Measurements from ENCODE around the gene GFRA4.

The GFRA4 gene

DNA sequence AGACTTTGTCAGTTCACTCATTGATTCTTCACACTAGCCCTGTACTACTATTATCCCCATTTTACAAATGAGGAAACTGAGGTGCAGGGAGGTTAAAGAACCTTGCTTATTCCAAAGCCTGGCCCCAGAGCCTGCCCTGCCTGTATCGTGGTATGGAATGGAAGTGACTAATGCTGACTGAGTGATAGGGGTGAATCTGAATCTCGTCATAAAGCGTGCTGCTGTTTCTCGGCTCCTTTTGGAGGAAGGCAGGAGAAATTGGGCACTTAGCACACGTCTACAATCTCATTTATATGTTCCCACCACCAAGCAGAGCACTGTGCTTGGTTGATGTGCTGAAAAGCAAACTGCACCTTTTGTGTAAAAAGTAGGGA lies 17.1 kb downstream of the GFRA4 start:
- no peak for TF ChIP-seq GATA2 (IDR thresholded peaks at IDR 0.05; ENCODE audit: low read depth, low read length)
- no peak for TF ChIP-seq GATA3 (IDR thresholded peaks at IDR 0.05; ENCODE audit: low read depth, low read length)

DNA sequence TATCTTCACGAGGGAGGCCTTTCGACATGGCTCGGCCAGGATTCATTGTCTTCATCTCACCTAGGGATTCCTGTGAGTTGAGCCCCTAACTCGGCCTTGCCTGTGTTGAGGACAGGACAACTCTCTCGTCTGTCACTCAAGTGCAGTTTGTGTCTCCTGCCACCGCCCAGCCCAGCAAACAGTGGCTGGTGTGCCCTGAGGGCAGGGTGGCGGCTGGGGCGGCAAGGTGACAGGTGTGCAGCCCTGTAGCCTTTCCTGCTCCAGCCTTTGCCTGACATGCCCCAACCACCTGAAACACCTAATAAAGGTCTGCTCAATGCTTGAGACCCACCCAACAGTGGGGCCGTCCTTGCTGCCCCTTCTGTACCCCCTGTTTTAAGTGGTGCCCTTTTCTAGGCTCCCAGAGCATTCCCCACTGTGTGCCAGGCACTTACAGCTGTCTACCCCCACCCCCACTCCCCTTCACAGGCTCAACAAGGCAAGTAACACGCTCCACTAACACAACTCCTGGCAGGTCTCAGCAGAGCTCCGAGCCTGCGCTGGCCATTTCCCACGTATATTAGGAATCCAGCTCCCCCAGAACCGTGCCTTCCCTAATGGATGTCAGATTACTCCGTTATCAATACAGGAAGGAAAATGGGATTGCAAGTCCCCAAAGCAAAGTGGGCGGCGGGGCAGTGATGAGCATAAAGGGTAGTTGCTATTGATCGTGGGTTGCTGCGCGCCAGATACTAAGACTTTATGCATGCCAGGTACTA lies 17.7 kb downstream of the GFRA4 start:
- TF ChIP-seq GATA2 (IDR thresholded peaks at IDR 0.05; ENCODE audit: low read depth, low read length): no peak
- no peak for TF ChIP-seq GATA3 (IDR thresholded peaks at IDR 0.05; ENCODE audit: low read depth, low read length)

DNA sequence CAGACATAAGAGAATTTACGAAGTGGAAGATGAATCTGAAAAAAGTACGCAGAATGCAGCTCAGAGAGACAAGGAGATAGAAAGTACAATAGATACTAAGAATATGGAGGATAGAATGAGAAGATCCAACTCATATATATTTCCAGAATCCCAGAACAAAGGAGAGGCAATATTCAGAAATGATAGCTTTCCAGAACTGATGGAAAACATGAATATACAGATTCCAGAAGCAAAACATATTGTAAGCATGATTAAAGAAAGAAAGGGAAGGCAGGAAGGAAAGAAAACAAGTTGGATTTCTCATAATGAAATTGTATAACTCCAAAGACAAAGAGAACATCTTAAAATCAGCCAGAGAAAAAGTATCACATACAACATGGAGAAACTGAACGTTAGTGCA lies 22.9 kb downstream of the GFRA4 start:
- TF ChIP-seq GATA2 (IDR thresholded peaks at IDR 0.05; ENCODE audit: low read depth, low read length): no peak
- TF ChIP-seq GATA3 (IDR thresholded peaks at IDR 0.05; ENCODE audit: low read depth, low read length): no peak

DNA sequence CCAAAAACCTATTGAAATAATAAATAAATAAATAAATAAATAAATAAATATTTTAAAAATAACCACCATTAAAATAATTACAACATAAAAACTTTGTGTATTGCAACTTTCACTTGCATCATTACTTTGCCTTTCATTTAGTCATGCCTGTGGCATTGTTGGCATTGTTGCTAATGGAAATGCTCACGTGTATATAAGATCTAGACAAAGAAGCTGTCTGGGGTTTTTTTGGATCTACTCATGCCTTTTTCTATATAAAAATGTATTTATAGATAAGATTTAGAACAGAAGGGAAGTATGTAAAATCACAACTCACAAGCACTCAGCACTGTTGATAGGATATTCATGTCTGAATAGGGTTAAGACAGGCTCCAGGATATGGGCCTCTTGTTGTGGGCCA lies 27.9 kb downstream of the GFRA4 start:
- no peak for TF ChIP-seq GATA2 (IDR thresholded peaks at IDR 0.05; ENCODE audit: low read depth, low read length)
- no peak for TF ChIP-seq GATA3 (IDR thresholded peaks at IDR 0.05; ENCODE audit: low read depth, low read length)

DNA sequence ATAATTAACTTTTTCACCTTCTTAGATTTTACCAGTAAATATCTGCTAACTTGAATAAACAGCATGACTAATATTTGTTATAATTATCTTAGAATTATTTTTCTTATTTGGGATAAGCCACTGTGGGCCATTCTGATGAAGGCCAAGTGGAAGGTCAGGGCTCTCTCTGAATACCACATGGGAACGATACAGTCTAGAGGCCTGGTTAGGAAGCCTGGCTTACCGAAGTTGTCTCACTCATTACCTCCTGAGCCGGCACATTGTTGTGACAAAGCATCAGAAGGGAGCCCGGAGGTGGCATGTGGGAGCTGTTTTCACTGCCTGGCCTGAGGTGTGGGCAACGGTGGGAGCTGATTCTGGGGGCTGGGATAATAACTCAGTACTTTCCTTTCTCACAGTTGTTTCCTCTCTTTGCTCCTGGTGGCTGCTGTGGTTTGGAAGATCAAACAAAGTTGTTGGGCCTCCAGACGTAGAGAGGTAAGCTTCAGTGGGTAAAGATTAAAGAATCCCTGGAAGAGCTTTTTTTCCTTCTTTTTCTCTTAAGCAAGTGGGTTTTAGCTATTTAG lies 29.2 kb downstream of the GFRA4 start:
- no peak for TF ChIP-seq GATA2 (IDR thresholded peaks at IDR 0.05; ENCODE audit: low read depth, low read length)
- TF ChIP-seq GATA3 (IDR thresholded peaks at IDR 0.05; ENCODE audit: low read depth, low read length): no peak

DNA sequence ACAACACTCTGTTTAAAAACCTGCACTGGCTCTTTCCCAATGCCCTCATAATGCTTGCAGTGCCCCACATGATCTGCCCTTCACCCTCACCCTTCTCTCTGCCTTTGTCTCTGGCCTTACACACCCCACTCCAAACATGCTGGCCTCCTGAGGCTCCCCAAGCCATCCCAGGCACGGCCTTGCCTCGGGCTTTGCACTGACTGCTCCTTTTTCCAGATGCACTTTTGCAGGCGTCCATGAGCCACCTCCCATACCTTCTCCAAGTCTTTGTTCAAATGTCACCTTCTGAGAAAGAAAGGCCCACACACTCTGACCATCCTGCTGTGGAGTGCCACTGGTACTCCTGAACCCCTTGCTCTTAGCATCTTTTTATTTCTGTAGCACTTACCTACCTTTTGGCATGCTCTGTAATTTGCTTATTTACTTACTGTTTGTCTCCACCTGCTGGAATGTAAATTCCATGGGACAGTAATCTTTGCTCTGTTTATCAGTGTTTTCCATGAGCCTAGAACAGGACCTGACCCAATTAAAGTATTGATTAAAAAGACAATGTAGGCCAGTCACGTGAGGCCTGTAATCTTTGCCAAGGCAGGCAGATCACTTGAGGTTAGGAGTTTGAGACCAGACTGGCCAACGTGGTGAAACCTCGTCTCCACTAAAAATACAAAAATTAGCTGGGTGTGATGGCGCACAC lies 30.7 kb downstream of the GFRA4 start:
- TF ChIP-seq GATA3 (IDR thresholded peaks at IDR 0.05; ENCODE audit: low read depth, low read length): no peak
- TF ChIP-seq GATA2 (IDR thresholded peaks at IDR 0.05; ENCODE audit: low read depth, low read length): no peak

DNA sequence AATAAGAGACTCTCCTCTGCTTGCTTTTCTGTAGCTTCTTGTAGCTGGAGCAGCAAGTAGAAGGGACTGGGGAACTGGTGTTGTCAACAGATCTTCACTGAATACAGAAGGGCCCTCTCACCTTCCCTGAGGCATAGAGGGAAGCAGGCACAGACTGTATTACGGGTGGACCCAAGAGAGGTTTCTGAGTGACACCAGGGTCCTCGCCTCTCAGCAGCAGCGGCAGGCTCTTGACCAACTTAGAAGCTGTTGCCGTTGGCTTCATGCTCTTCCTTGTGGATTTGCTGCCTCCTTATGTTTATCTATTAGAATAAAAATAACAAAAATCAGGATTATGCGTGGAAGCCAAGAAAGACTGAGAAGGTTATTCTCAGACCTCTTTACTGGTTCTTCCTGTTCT lies 31.7 kb downstream of the GFRA4 start:
- TF ChIP-seq GATA2 (IDR thresholded peaks at IDR 0.05; ENCODE audit: low read depth, low read length) (no peak), GATA3 (IDR thresholded peaks at IDR 0.05; ENCODE audit: low read depth, low read length) (no peak)

DNA sequence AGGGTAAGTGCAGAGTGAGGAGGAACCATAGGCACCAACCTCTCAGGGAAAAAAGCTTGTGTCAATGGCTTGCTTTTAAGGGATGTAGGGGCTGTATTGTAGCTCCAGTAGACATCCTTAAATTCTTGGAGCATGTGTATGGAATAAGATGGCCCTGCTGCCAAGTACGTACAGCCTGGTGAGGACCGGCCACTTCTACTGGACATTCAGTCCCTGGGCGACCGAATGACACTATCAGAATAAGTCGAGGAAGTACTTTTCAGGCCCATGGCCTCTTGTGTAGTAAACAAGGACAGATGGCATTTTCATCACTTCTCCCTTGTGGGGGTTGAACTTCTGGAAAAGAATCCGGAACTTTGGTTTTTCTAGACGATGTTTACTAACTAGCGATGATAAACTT lies 32.8 kb downstream of the GFRA4 start:
- TF ChIP-seq GATA2 (IDR thresholded peaks at IDR 0.05; ENCODE audit: low read depth, low read length): no peak
- no peak for TF ChIP-seq GATA3 (IDR thresholded peaks at IDR 0.05; ENCODE audit: low read depth, low read length)

DNA sequence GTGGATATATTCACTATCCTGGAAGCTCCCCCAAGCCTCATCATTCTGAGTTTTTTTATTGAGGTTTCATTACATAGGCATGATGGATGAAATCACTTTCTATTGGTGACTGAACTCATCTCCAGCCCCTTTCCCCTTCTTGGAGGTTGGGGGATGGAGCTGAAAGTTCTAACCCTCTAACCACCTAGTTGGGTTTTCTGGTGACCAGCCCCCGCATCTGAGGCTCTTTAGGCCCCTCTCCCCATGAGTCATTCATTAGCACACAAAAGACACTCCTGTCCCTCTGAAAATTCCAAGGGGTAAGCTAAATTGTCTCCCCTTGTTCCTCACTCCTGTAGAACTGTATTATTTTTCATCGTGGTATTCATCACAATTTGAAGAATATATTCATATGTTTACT lies 33.3 kb downstream of the GFRA4 start:
- no peak for TF ChIP-seq GATA3 (IDR thresholded peaks at IDR 0.05; ENCODE audit: low read depth, low read length)
- no peak for TF ChIP-seq GATA2 (IDR thresholded peaks at IDR 0.05; ENCODE audit: low read depth, low read length)

DNA sequence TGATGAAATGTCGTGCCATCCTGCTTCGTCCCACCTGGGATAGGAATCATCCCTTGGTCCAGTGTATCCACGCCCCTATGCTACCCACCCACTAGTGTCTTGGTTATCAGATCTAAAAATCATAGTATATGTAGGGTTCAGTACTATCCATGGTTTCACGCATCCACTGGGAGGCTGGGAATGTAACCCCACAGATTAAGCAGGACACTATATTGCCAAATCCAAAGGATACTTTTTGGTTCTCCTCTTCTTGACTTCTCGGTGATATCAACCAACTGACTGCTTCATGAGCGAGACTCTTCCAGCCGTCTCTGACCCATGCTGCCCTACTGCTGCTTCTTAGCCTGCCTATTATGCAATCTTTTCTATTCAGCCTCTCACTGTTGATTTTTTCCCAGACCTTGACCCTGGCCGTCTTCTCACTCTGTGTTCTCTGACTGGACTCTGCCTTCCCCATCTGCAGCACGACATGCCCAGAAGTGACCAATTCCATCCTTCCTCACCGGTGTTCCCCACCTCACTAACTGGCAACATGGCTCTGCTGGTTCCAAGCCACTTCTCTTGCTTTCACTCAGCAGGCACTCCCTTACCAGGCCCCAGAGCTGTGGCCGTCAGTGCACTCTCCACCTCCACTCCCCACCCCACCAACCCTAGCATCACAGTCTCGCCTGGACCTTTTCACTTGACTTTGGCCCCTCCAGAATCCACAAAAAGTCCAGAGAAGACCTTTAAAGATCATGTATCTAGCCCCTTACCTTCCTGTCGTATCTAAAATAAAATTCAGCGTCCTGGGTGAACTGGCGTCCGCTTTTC lies 34.5 kb downstream of the GFRA4 start:
- TF ChIP-seq GATA2 (IDR thresholded peaks at IDR 0.05; ENCODE audit: low read depth, low read length): no peak
- no peak for TF ChIP-seq GATA3 (IDR thresholded peaks at IDR 0.05; ENCODE audit: low read depth, low read length)

DNA sequence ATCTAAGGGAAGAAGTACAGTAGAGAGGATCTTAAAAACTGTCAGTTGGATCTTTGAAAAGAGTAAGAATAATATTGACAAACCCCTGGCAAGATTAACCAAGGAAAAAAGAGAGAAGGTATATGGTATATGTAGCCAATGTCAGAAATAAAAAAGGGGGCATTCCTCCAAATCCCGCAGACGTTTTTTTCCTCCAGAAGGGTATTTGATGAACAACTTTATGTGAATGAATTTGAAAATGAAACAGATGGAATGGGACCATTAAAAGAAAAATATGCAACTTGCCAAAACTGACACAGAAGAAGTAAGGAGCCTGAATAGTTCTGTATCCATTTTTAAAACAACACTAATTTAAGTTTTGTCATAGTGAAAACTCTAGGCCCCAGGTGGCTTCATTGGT lies 35.7 kb downstream of the GFRA4 start:
- TF ChIP-seq GATA2 (IDR thresholded peaks at IDR 0.05; ENCODE audit: low read depth, low read length): no peak
- TF ChIP-seq GATA3 (IDR thresholded peaks at IDR 0.05; ENCODE audit: low read depth, low read length): no peak

DNA sequence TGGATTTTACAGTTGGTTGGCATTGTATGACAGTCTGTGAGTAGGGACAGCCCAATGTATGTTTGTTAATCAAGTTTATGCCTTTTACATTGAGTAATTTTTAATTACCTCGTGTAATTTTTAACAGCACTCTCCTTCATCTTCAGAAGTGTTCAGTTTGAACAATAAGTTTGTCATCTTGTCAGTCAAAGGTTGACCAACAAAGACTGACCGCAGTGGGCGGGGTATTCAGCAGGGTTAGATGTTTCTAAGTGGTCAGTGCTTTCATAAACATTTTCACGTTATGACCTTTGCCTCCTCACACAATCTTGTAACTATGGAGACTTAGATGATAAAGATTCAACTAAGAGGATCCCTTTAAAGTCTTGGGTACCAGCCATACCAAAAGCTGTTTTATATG lies 40.8 kb downstream of the GFRA4 start:
- TF ChIP-seq GATA2 (IDR thresholded peaks at IDR 0.05; ENCODE audit: low read depth, low read length): no peak
- TF ChIP-seq GATA3 (IDR thresholded peaks at IDR 0.05; ENCODE audit: low read depth, low read length): no peak

DNA sequence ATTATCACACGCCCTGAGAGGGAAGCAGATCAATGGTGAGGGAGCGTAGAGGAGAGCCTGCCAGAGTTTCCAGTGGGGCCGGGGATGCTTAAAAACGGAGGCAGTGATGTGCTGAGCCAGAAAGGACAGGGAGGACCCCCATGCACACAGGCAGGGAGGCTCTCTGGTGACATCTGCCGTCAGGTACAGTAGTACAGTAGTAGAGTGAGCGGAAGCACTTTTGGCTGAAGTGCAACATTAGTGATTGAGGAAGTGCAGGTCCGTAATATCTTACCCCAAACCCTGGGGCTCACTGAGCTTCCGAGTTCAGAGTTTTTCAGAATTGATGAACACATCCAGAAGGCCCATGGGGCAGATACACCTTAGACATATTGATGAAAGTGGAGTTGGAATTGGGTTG lies 42.1 kb downstream of the GFRA4 start:
- TF ChIP-seq GATA3 (IDR thresholded peaks at IDR 0.05; ENCODE audit: low read depth, low read length) (no peak), GATA2 (IDR thresholded peaks at IDR 0.05; ENCODE audit: low read depth, low read length) (no peak)

DNA sequence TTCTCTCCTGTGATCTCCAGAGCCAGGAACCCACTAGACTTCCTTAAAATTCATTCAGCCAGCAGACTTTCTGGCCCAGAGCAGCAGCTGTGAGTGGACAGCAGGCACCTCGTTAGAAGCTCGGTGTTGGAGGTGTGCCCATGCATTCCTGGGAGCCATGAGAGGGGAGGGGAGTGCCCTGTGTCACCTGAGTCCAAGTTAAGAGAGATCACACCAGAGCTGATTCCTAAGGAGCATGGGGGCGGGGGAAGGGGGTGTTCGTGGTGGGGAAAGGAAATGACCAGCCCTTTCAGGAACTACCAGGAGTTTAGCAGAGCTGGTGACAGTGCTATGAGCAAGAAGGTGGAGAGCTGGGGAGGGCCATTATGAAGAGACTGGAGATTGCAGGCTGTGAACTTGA lies 46.9 kb downstream of the GFRA4 start:
- no peak for TF ChIP-seq GATA3 (IDR thresholded peaks at IDR 0.05; ENCODE audit: low read depth, low read length)
- no peak for TF ChIP-seq GATA2 (IDR thresholded peaks at IDR 0.05; ENCODE audit: low read depth, low read length)

Data from SH-SY5Y (cell line).